HG03045 (cell line): ENCODE data around the gene SPACA5B.
"Not testable (repeated sequence)": the region's sequence is repeated elsewhere in the genome, so short reads cannot be mapped to it uniquely, and the experiment has no call there.

Experiments
- ATAC-seq: cut with Tn5 transposase; IDR thresholded peaks from one replicate; pipeline ENCODE4 v1.9.1; 2021; ENCODE audit warnings: mild to moderate bottlenecking, moderate library complexity; ENCODE audit not compliant: unreplicated experiment

SPACA5B gene

DNA sequence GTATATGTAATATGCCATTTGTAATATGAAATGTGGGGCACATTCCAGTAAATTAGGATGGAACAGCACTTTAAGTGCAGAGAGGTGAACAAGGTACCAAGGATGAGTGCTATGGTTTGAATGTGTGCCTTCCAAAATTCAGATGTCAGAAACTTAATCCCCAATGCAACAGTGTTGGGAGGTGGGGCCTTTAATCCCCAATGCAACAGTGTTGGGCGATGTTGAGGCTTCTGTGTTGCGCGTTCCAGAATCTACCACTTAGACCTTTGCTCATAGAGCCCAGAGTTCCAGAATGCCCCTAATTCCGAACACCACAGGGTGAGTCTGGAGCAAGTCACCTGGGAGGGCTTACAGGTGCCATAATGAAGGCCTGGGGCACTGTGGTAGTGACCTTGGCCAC is at the start of gene SPACA5B:
TSS of gene SPACA5B (plus strand) at position 301 of the 400 bp plus-strand sequence. CDS start at position 363, 62 bp downstream.
- not testable (repeated sequence) for ATAC-seq

DNA sequence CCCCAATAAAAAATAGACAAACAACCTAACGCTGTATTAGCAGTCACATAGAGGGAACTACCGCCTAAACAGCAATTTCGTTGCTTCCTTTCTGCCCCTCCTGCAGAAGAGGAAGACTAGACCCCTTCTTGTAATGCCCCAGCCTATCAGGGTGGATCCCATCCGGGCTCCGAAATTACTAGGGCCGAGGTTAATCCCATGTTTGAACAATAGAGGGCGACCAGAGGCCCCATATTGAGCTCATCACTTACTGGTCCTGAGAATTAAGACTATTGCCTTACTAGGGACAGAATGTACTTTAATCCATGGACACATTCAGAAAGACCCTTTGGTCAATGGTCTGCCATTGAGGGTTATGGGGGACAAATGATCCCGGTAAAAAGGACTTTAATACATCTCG is 47.2 kb upstream of the SPACA5B start:
- ATAC-seq = no peak

DNA sequence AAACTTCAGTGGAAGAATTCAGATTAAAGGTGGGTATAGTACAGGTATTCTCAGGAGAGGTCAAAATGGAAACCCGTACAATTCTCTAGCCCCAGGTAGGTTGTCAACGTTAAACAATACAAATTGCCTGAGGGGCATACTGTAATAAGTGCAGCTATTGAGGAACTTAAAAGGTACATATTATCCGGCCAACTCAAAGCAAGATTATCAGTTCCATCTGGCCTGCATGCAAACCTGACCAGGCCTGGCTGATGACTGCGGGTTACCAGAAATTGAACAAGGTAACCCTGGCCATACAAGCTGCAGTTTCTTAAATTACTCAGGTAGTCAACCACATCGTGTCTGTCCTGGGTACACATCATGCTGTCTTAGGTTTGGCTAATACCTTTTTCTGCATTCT is 46.7 kb upstream of the SPACA5B start:
- no peak for ATAC-seq

DNA sequence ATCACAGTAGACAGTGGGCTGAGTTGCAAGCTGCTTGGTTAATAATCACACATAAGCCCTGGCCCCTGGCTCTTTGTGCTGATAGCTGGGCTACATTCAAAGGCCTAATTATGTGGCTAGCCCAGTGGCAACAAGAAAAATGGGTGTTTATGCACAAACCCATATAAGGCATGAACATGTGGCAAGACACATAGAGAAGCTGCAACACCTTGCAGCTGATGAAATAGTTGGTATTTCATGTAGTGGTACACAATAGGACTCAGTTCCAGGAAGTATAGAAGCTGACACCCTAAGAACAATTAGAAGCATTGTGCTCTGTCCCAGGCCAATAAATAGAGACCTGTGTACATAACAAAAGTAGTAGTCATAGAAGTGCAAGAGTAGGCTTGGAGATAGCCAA is 44.3 kb upstream of the SPACA5B start:
- ATAC-seq = no peak

DNA sequence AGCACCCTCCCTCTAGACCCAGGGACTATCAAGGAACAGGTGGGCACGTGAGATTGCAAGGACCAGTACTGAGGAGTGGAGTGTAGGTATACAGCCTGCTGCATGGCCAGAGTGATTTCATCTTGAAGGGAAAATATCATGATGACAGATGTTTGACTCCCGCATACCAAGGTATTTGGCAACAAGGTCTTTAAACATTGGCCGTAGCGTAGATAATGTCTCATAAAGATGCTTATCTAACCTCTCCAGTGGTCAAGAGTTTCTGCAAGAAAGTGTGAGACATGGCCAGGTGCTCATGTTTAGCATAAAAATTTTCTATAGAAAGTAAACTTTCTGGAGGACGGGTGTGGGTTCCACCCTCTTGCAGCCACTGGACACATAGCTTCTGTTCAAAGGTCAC is 40.3 kb upstream of the SPACA5B start:
- no peak for ATAC-seq

DNA sequence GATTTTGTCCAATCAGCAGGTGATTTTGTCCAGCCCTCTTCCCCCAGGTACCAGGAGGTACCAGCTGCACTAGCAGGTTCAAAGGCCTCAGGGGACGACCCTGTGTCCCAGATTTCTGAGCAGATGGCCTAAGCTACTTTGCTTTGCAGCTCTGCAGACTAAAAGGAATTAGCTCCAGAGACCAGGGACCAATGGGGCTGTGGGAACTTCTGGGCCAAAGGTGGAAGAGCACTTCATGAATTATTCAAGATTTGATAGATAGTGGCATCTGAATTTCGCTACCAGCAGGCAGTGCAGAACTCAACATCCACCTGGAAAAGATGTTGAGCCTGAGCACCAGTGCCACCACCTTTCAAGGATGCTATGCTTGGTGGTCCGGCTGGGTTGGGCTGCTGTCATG is 37.9 kb upstream of the SPACA5B start:
- not testable (repeated sequence) for ATAC-seq

DNA sequence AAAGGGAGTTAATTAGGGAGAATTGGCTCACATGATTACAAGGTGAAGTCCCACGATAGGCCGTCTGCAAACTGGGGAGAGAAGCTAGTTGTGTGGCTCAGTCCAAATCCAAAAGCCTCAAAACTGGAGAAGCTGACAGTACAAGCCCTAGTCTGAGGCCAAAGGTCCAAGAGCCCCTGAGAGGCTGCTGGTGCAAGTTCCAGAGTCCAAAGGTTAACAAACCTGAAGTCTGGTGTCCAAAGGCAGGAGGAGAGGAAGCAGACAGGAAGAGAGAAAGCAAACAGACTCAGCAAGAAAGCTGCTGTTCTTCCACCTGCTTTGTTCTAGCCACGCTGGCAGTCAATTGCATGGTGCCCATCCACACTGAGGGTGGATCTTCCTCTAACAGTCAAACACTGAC is 29.0 kb upstream of the SPACA5B start:
- no peak for ATAC-seq

DNA sequence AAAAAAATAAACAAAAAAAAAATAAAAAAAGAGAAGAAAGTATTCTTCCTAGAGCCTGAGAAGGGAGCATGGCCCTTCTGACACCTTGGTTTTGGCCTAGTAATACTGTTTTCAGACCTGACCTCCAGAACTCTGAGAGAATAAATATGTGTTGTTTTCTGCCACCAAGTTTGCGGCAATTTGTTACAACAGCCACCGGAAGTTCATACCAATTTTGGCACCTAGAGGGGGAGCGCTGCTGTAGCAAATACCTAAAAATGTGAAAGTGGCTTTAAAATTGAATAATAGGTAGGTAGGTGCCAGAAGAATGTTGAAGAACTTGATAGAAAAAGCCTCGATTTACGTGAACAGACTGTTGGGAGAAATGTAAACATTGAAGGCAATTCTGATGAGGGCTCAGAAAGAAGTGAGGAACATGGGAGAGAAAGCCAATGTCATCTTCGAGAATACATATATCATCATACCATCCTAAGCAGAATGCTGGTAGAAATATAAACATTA is 27.5 kb upstream of the SPACA5B start:
- ATAC-seq = no peak

DNA sequence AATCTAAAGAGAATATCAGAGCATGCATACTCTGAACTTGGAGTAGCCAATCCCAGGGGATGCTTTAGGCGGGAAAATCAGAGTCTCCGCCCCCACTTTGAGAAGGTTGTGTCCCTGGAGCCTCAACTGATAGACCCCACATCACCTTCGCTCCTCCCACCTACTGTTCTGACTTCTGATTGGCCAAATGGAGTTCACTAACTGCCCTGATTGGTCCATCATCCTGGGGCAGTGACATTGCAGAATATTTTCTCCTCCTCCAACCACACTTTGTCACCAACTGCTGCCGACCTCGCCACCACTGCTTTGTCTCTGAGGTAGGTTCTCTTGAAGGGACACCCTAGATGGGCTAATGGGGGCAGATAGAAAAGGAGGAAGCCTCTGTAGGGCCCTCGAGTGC is 22.7 kb upstream of the SPACA5B start:
- no peak for ATAC-seq

DNA sequence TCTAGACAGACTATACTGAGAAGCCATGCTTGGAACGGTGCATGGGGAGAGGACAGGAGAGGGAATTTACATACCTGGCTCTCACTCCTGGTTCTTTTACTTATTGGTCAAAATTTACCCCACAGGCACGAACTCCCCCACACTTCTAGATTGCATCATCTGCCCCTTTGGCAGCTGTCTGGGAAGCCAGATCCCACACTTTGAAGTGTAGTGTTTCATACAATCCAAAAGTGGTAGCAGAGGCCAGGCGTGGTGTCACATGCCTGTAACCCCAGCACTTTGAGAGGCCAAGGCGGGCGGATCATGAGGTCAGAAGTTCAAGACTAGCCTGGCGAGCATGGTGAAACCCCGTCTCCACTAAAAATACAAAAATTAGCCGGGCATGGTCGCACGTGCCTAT is 5.1 kb upstream of the SPACA5B start:
- ATAC-seq = not testable (repeated sequence)

DNA sequence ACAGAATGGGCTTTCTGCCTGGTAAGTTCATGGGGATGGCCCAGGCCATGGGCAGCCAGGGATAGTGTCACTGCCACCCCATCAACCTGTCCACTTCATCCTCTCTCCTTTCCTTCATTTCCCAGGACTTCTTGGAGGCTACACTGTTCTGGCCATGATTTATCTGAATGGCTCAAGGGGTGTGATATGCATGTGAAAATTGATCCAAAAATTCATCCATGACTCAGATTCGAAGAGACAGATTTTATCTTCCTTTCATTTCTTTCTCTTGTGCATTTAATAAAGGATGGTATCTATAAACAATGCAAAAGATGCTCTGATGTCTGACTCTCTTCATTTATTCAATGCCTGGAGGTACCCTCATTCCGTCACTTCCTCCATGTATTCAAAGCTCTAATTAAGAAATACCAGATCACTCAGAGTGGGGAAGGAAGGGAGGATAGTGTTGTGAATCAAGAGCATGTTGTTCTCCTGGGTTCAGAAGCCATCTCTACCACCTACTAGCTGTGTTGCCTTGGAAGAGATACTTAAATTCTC is 1.9 kb downstream of the SPACA5B start:
- ATAC-seq = not testable (repeated sequence)

DNA sequence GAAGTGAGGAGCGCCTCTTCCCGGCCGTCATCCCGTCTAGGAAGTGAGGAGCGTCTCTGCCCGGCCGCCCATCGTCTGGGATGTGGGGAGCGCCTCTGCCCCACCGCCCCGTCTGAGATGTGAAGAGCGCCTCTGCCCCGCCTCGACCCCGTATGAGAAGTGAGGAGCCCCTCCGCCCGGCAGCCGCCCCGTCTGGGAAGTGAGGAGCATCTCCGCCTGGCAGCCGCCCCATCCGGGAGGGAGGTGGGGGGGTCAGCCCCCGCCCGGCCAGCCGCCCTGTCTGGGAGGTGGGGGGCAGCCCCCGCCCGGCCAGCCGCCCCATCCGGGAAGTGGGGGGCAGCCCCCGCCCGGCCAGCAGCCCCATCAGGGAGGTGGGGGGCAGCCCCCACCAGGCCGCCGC is 8.7 kb downstream of the SPACA5B start:
- not testable (repeated sequence) for ATAC-seq

DNA sequence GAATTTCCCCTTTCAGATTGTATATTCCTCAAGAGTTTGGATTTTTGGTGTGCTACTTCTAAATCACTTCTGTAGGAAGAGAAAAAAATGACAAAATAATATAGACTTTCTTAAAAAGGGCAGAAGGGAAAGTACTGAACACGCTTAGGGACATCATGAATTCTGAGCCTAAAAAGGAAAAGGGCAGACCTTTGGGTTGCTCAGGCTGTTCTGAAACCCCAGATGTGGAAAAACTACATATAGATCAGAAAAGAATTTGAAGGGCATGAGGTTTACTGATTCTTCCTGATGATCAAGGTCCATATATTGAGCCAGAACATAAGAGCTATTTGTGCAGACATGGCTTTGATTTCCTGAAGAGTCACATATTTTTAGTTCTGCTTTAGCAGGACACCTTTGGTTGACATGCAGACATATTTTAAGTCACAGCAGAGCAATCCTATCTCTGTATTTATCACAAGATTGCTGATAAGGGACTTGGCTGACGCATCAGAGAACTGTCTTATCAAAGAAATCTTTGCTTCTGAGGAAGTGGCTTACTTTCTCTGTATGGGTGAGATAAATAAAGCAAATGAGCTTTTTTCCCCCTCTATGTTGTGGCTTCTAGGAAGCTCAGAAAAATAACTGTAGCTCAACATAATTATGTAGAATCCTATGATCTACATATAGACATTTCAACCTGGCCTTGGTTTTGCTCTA is 11.5 kb downstream of the SPACA5B start:
- not testable (repeated sequence) for ATAC-seq

DNA sequence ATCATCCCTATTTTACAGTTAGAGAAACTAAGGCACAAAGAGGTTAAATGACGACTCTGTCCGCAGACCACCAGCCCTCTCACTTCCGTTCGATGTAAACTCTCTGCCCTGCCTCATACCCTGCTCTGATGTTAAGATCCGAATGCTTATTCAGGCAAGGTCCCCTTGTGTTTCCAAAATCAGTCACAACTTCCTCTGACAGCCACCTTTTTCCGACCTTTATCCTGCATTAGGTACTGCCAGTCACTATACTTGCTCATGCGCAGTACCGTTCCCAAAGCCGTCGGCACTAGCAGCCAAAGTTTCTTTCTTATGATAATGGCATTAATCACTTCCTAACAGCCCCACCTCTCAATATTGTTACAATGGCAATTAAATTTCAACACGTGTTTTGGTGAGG is 12.3 kb downstream of the SPACA5B start:
- ATAC-seq = not testable (repeated sequence)

DNA sequence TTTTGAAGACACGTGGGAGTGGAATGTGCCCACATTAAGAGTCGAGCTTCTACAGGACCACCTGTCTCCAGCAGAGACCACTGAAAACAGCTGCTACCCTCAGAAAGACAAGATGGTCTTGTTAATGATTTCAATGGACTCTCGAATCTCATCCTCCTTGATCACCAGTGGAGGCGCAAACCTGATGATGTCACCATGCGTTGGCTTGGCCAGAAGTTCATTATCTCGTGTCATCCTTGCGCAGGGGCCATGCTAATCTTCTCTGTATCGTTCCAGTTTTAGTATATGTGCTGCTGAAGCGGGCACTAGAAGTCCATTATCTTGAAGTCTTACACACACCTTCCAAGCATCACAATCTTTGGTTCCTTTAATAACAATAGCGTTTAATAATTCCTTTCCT is 23.3 kb downstream of the SPACA5B start:
- no peak for ATAC-seq

DNA sequence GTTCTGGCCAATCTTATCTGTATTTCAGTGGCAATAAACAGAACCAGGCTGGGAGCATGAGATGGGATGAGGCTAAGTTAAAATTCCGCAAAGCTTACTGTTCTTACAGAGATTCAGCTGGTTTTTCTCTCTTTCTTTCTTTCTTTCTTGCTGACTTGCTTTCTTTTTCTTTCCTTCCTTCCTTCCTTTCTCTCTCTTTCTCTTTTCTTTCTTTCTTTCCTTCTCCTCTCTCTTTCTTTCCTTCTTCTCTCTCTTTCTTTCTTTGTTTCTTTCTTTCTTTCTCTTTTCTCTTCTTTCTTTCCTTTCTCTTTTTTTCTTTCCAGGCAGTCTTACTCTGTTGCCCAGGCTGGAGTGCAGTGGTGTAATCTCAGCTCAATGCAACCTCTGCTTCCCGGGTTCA is 24.4 kb downstream of the SPACA5B start:
- no peak for ATAC-seq

DNA sequence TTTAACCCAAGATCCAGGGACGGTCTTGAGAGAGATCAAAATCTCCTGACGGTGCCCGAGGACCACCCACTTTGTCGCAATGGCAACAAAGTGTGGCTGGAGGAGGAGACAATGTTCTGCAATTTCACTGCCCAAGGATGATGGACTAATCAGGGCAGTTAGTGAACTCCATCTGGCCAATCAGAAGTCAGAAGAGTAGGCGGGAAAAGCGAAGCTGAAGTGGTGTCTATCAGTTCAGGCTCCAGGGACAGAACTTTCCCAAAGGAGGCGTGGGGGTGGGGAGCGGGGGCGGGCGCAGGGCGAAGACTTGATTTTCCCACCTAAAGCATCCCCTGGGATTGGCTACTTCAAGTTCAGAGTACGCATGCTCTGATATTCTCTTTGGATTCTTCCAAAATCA is 25.6 kb downstream of the SPACA5B start:
- no peak for ATAC-seq

DNA sequence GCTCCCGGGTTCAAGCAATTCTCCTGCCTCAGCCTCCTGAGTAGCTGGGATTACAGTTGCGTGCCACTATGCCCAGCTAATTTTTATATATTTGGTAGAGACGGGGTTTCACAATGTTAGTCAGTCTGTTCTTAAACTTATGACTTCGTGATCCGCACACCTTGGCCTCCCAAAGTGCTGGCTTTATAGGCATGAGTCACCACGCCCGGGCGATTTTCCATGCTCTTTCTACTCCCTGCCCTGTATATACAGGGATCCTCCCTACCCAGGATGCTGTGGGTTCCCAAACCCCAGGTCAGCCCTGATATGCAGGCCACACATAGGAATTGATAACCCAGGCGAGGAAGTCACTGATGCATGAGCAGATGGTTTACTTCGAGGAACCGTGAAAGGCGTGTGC is 34.8 kb downstream of the SPACA5B start:
- ATAC-seq = no peak

DNA sequence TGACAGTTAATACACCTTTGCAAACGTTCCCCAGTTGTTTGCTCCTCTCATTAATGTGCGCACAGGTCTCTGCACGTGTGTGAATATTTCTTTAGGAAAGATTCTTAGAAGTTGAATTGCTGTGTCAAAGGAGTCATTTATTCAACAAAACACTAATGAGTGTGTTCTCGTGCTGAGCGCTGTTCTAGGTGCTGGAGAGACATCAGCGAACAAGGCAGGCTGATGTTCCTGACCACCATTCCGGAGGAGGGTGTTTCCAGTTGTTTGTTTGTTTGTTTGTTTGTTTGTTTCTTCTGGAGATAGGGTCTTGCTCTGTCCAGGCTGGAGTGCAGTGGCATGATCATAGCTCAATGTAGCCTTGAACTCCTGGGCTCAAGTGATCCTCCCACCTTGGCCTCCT is 35.9 kb downstream of the SPACA5B start:
- not testable (repeated sequence) for ATAC-seq

DNA sequence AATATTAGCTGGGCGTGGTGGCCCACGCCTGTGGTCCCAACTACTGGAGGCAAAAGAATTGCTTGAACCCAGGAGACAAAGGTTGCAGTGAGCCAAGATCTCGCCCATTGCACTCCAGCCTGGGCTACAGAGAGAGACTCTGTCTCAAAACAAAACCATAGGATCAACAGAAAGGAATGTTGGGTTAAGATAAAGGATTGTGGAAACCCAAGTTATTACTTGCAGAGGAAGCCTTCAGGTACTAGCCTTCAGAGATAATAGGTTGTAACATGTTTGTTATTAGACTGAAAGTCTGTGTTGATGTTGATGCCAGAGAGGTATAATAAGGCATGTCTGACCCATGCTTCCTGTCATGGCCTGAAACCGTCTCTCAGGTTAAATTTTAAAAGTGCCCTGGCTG is 49.3 kb downstream of the SPACA5B start:
- no peak for ATAC-seq

DNA sequence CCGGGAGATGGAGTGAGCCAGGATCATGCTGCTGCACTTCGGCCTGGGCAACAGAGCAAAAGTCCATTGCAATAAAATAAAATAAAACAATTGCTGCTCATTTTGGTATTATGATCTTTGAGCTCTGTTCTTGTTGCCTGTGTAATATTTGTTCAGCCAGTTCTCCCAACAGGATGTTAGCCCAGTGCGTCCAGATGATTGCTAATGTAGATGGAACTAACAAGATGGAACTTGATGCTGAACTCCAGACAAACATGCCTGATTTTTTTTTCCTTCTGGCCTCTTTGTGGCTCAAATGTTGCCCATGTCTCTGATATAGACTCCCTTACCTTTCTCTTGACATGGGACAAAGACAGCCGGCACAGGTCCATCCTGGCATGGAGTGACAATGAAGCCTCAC is 50.4 kb downstream of the SPACA5B start:
- no peak for ATAC-seq

DNA sequence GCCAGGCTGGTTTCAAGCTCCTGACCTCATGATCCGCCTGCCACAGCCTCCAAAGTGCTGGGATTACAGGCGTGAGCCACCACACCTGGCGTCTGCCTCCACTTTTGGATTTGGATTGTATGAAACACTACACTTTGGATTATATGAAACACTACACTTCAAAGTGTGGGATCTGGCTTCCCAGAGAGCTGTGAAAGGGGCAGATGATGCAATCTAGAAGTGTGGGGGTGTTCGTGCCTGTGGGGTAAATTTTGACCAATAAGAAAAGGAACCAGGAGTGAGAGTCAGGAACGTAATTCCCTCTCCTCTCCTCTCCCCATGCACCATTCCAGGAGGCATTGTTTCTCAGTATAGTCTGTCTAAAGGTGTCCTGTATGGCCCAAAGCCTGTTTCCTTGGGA is 51.5 kb downstream of the SPACA5B start:
- ATAC-seq = not testable (repeated sequence)
